Psoas muscle (tissue), 8 donors: Measurements from ENCODE around the gene STXBP6. TPM values are rescaled to one million over a fixed set of nuclear protein-coding genes. Genes with fewer than 3 reads are reported as not detected.

ENCODE experiments used
- ATAC-seq, 4 donors: fragments of 200-7000 bp; cut with Tn5 transposase; one replicate each; pipeline ENCODE4 v1.9.1; 2020; ENCODE audit warnings: moderate library complexity in 3 of 4, mild to moderate bottlenecking in 2 of 4
- DNase-seq, 2 donors: peaks; one replicate each; pipeline ENCODE4 v3.0.0-alpha.2; 2020
- H3K27ac ChIP-seq: fragments of 200-600 bp; one replicate; pipeline ENCODE4 v1.8.0; 2022
- H3K27me3 ChIP-seq, 3 donors: fragments of 200-600 bp in 1 of 3; one replicate each; pipeline versions ENCODE4 v1.6.1 to v1.8.0; 2013 to 2022; ENCODE audit warnings: low read length in 2 of 3, mild to moderate bottlenecking in 2 of 3, moderate library complexity in 1 of 3; ENCODE audit not compliant: insufficient read depth in 3 of 3
- H3K36me3 ChIP-seq, 2 donors: fragments of 200-600 bp in 1 of 2; one replicate each; pipeline versions ENCODE4 v1.6.1 to v1.8.0; 2013 to 2022; ENCODE audit warnings: low read depth in 1 of 2, mild to moderate bottlenecking in 1 of 2, moderate library complexity in 1 of 2; ENCODE audit not compliant: insufficient read depth in 1 of 2
- H3K4me1 ChIP-seq: fragments of 200-600 bp; one replicate; pipeline ENCODE4 v1.8.0; 2022
- H3K4me3 ChIP-seq: fragments of 200-600 bp; one replicate; pipeline ENCODE4 v1.8.0; 2022; ENCODE audit warnings: mild to moderate bottlenecking
- H3K9me3 ChIP-seq: fragments of 200-600 bp; one replicate; pipeline ENCODE4 v1.8.0; 2022
- CTCF ChIP-seq: fragments of 200-600 bp; IDR thresholded peaks from one replicate; pipeline ENCODE4 v1.8.0; 2022; ENCODE audit warnings: antibody characterized with exemption
- WGBS, 3 donors: extraction: QIAGEN DNeasy Blood & Tissue Kit; methylation state at CpG; one replicate each; pipeline versions ENCODE4 v1.1.6 to v1.1.7; 2013; 5-methylcytosine and 5-hydroxymethylcytosine counted together
- intact Hi-C, 2 donors: fragments of 100-400 bp; cut with DNase I; formaldehyde crosslinking; loops; one replicate each; pipeline versions ENCODE4 v1.11.0 to v1.14.2; 2022
- polyA plus RNA-seq, 3 donors: library from polyadenylated mRNA; stranded (reverse); fragments of 200-250 nt; gene quantifications; one replicate each; pipeline ENCODE4 v1.2.3, GENCODE V29; 2013
- total RNA-seq, 4 donors: library from RNA; stranded (reverse); fragmentation: NEBNext Ultra II Directional in 2 of 4; extraction: Animal tissue kit (Norgen Biotek cat#: 25700) in 2 of 4; gene quantifications; one replicate each; pipeline versions ENCODE4 v1.2.1 to v1.2.4, GENCODE V29; 2021 to 2023
- donor health status: healthy with polysubstance abuse.
- donor health status: DM: no; HTN: no; CAD: no; lungs with moderate emphysema.
- donor health status: Bipolar disorder and iron deficiency.
- donor health status: healthy.
- donor health status: DM: yes; HTN: yes; CAD: no.
- donor health status: DM: no; HTN: no; CAD: no.
- donor health status: DM: no; HTN: no; CAD: no.
- donor health status: DM: yes; HTN: yes; CAD: no.

The STXBP6 gene
- total and polyA plus RNA-seq, 7 donors: 1.1 to 3.5 (median 2.2) TPM

- intact Hi-C loops: no loop called here
- 96 to 100% (median 99%) methylated on average over 2 of the region's 2 CpGs for WGBS, 3 donors
- DNase-seq: no peak
- Histone ChIP-seq H3K4me3 (no peak overlapping the region), H3K27me3 (no peaks in the 10 kb centered on the region), H3K27ac (no peak overlapping the region), H3K36me3 (no peaks in the 10 kb centered on the region), H3K4me1 (no peaks in the 10 kb centered on the region), H3K9me3 (no peaks in the 10 kb centered on the region)
- no peak for ATAC-seq
- TF ChIP-seq CTCF: no peak
Measured at GRCh38 chr14:24904533-24904932, 145.4 kb downstream of the STXBP6 start.

- intact Hi-C loops: no loop called here
- TF ChIP-seq CTCF: no peak
- DNase-seq (no peak), ATAC-seq (no peak)
- Histone ChIP-seq H3K9me3 (no peaks in the 10 kb centered on the region), H3K27ac (no peak overlapping the region), H3K27me3 (no peaks in the 10 kb centered on the region), H3K4me1 (no peaks in the 10 kb centered on the region), H3K36me3 (no peaks in the 10 kb centered on the region), H3K4me3 (no peak overlapping the region)
Measured at GRCh38 chr14:24903337-24903736, 146.6 kb downstream of the STXBP6 start.

GRCh38 chr14:24900269-24901100 lies 149.5 kb downstream of the STXBP6 start:
- Histone ChIP-seq H3K9me3 (no peaks in the 10 kb centered on the region), H3K27ac (no peak overlapping the region), H3K4me1 (no peaks in the 10 kb centered on the region), H3K36me3 (no peaks in the 10 kb centered on the region), H3K4me3 (no peak overlapping the region), H3K27me3 (no peaks in the 10 kb centered on the region)
- ATAC-seq (peak in 3 of 4 donors; percentile 46 to 58 (median 48)), DNase-seq (no peak)
- WGBS, 3 donors: 26 to 37% (median 29%) methylated on average over 6 of the region's 6 CpGs
- TF ChIP-seq CTCF: no peak
- intact Hi-C loops: no loop called here

DNA sequence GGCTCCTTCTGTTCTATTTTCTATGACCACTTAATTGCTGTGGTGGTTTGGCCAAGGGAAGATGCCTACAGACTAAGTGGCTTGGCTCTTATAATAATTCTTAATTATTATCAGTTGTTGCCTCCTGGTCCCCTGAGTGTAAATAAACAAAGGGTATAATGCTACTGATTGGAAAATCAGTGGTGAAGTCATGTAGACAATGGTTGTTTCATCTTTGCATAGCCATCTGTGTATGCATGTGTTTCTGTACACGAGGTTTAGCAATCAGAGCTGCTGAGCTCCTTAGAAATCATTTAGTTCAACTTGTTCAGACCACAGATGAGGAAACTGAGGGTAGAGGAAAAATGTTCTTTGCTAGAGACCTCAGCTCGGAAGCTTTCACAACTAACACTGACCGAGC lies 152.2 kb downstream of the STXBP6 start:
- WGBS, 3 donors: 88 to 98% (median 91%) methylated on average over 3 of the region's 3 CpGs
- H3K4me3 ChIP-seq: no peak overlapping the region
- no peak for DNase-seq
- H3K4me1 ChIP-seq: no peaks in the 10 kb centered on the region
- no peaks in the 10 kb centered on the region for H3K27me3 ChIP-seq
- TF ChIP-seq CTCF: no peak
- no peaks in the 10 kb centered on the region for H3K36me3 ChIP-seq
- H3K9me3 ChIP-seq: no peaks in the 10 kb centered on the region
- H3K27ac ChIP-seq: no peak overlapping the region
- intact Hi-C loops: no loop called here
- ATAC-seq: no peak

DNA sequence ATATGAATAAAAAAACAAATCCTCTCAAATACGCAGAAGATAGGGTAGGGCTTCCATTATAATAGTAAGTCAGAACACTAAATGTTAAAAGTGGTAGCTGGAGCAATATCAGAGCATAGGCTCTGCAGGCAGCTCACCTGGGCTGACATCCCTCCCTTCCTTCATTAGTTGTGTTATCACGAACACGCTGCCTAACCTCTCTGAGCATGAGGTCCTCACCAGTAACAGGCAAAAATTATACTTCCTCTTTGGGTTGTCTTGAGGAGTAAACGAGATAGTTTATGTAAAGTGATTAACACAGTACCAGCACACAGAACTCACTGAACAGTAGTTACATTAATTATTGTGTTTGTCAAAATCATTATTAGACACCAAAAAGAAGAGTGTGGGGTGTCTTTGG lies 154.3 kb downstream of the STXBP6 start:
- 48 to 70% (median 68%) methylated on average over 4 of the region's 4 CpGs for WGBS, 3 donors
- Histone ChIP-seq H3K27me3 (no peaks in the 10 kb centered on the region), H3K9me3 (peaks cover 5% of the 10 kb centered on the region), H3K4me1 (no peaks in the 10 kb centered on the region), H3K36me3 (no peaks in the 10 kb centered on the region), H3K4me3 (no peak overlapping the region), H3K27ac (no peak overlapping the region)
- DNase-seq: no peak
- no peak for ATAC-seq
- intact Hi-C loops: no loop called here
- no peak for TF ChIP-seq CTCF
